Forelimb muscle (tissue), 1 donor: ENCODE results near the gene CCDC3. TPM values are rescaled to one million over a fixed set of nuclear protein-coding genes. Genes with fewer than 3 reads are reported as not detected.
"Not testable (repeated sequence)": the region's sequence is repeated elsewhere in the genome, so short reads cannot be mapped to it uniquely, and the experiment has no call there.

ENCODE experiments used
- DNase-seq: peaks from one replicate; pipeline ENCODE4 v3.0.0-alpha.2; 2013; ENCODE audit warnings: low read depth
- polyA plus RNA-seq: library from polyadenylated mRNA; unstranded; fragments of 120-200 nt; gene quantifications from one replicate; pipeline ENCODE4 v1.2.1, GENCODE V29; 2013; ENCODE audit not compliant: insufficient read length

The CCDC3 gene
- polyA plus RNA-seq, 1 donor = 14.6 TPM

DNA sequence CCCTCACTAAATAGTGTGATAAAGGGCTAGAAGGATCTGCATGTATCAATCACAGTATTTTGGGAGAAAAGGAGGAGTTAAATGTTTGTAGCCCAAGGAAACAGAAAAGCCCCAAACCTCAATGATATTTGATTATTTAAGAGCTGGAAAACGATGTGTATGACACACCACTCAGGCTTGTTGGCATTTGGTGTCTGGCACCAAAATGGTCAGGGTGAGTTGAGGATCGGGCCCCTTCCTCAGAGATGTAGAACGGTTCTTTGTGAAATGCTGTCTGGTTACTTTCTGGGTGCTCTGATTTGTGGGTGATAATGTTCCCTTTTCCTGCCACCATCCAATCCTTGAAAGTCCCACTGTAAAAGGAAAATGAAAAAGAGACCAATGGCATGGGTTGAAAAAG lies 113.7 kb downstream of the CCDC3 start:
- DNase-seq = no peak

DNA sequence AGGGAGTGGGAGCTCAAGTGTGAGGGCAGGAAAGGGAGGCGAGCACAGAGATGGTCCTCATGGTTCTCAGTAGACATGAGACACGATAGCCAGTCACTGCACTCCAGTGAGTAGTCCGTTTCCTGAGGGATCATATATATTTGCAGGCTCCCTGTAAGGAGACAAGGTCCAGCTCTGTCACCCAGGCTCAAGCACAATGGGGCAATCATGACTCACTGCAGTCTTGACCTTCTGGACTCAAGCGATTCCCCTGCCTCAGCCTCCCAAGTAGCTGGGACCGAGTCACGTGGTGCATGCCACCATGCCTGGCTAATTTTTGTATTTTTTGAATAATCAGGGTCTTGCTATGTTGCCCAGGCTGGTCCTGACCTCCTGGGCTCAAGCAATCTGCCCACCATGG lies 116.7 kb downstream of the CCDC3 start:
- no peak for DNase-seq

GRCh38 chr10:12880423-12880822 lies 121.1 kb downstream of the CCDC3 start:
- DNase-seq = no peak

- no peak for DNase-seq
Measured at GRCh38 chr10:12877150-12877549, 124.4 kb downstream of the CCDC3 start.

DNA sequence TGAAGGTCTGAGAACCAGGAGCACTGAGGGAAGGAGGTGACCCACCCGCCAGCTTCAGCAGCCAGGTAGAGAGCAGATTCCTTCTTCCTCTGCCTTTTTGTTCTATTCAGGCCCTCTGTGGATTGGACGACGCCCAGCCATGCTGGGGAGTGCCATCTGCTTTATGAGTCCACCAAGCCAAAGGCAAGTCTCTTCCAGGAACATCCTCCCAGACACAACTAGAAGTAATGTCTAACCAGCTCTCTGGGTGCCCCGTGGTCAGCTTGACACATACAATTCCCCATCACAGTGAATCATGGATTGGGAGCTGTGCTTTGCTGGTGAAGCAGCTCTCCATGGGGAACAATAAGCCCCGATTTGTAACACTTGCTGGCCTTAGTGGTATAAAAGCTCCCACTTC lies 125.2 kb downstream of the CCDC3 start:
- no peak for DNase-seq

DNA sequence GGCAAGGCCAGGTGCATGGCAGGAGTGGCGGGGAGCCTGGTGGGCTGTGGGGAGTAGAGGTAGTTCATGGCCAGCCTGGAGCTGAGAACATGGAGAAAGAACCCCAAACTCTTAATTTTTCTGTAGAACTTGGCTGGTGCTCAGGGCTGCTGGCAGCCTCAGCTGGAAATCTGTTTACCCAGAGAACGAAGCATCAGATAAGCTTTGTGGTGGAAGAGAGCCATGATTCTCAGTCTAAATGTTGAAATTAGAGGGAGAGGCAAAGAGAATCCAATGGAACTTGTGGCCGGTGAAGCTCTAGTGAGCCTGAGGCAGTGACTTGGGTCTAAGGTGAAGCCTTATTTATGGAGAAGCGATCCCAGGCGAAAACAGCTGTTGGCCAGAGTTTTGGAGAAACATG lies 126.4 kb downstream of the CCDC3 start:
- DNase-seq = no peak

- no peak for DNase-seq
Measured at GRCh38 chr10:12874501-12874900, 127.0 kb downstream of the CCDC3 start.

DNA sequence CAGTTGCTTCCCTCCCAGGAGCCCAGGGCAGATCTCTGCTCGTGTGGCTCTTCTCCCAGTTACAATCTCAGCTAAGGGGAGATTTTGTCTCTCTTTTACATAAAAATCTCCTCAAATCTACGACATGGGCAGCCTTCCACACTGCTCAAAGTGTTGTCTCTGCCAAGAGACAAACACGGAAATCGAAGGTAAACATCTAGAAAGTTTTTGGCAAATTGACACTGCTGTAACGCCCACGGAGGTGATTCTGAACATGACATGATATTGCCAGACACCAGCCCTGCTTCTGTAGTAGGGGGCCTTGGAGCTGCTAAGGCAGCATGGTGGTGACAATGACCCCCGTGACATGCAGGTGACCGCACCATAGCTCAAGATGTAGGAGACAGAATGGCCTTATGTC lies 128.3 kb downstream of the CCDC3 start:
- no peak for DNase-seq

DNA sequence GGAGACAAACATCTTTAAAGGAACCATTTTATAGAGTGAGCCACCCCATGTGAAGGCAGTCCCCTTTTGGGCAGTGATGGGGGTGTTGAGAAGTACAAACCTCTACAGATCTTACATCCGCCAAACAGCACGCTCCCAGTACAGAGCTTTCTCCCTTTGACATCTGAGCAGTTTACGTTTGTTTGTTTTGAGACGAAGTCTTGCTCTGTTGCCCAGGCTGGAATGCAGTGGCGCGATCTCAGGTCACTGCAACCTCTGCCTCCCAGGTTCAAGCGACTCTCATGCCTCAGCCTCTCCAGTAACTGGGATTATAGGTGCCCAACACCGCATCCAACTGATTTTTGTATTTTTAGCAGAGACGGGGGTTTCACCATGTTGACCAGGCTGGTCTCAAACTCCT lies 128.9 kb downstream of the CCDC3 start:
- no peak for DNase-seq

DNA sequence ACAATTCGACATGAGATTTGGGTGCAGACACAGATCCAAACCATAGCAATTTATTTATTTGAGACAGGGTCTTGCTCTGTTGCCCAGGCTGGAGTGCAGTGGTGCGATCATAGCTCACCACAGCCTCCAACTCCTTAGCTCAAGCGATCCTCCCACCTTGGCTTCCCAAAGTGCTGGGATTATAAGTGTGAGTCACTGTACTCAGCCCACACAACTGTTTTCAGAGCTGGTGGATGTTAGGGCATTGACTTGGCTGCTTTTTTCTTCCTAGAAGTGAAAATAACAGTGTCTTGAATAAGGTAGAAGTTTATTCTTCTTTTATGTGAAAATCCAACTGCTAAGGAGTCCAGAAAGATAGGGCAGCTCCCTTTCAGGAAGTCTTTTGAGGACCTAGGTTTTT lies 132.1 kb downstream of the CCDC3 start:
- DNase-seq = no peak

- DNase-seq = no peak
Measured at GRCh38 chr10:12868229-12868628, 133.3 kb downstream of the CCDC3 start.

DNA sequence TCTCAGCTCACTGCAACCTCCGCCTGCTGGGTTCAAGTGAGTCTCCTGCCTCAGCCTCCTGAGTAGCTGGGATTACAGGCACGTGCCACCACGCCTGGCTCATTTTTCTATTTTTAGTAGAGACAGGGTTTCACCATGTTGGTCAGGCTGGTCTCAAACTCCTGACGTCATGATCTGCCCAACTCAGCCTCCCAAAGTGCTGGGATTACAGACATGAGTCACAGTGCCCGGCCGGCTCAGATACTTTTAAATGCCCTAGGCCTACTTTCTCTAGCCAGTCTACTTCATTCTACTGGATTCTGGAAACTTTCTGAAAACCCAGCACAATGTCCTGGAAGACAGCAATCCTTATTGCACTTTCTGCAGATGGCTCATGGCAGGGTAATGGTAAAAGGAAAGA lies 136.0 kb downstream of the CCDC3 start:
- DNase-seq = not testable (repeated sequence)

DNA sequence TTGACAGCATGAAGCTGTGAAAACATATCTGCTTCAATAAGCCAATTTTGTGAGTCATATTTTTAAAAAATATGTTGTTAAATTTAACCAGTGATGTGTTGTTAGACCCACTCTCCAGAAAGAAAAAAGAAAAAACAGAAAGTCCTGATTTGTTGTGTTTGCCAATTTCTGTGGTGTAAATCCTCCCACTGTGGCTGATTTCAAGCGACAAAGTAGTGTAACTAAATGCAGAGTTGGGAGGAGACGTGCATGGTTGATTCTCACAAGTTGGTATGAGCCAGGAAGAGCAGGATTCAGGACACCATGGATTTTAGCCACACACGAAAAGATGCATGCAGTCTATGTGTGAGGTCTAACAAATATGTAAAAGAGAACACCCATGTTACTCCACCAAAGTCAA lies 139.1 kb downstream of the CCDC3 start:
- DNase-seq = no peak

- DNase-seq = no peak
Measured at GRCh38 chr10:12854988-12855387, 146.5 kb downstream of the CCDC3 start.

DNA sequence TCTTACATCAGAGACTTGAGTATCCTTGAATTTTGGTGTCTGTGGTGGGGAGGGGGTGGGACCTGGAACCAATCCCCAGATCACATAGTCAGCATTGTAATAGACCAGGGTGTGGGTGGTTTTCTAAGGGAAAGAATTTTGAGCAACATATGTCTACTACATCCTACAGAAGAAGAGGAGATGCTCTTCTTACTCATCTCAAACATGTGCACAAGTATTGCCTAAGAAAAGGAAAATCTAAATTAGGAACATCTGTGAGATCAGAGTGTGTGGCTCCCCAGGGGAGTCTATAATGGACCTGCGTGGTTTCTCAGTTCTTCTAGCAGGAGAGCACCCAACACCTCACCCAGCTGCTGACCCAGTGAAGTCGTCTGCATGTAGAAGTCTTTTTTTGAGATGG lies 148.8 kb downstream of the CCDC3 start:
- no peak for DNase-seq

- DNase-seq = no peak
Measured at GRCh38 chr10:12849319-12850181, 152.0 kb downstream of the CCDC3 start.

- DNase-seq = no peak
Measured at GRCh38 chr10:12848439-12849173, 152.9 kb downstream of the CCDC3 start.

DNA sequence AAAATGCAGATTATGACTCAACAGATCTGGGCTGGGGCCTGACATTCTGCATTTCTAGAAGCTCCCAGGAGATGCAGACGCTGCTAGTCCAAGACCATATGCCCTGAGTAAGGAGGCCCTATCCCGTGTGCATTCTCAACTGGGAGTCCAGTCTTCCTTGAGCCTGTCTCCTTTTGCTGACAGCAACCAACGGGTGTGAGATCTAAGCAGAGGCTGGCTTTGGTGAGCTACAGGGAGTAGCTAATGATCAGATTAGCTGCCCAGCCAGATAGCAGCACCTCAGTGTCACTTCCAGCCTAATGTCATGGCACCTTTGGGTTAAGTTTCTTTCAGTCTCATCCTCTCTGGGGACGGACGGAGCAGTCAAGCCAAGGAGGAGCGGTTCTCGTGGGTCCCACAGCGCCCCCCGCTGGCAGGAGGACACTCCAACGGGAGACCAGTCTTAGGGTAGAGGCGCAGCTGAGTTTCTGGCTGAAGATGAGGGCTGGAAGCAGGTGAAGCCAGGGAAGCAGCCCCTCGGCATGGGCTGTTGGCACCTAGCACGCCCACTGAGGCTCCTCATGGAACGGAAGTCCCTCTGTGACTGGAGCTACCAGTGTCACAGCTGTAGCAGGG lies 154.0 kb downstream of the CCDC3 start:
- DNase-seq = no peak

GRCh38 chr10:12846718-12847117 lies 154.8 kb downstream of the CCDC3 start:
- no peak for DNase-seq
